Stomach smooth muscle (tissue), 2 donors: ENCODE measurements around the gene SAA2.
"Not testable (repeated sequence)": the region's sequence is repeated elsewhere in the genome, so short reads cannot be mapped to it uniquely, and the experiment has no call there.

ENCODE experiments used
- H3K27ac ChIP-seq: one replicate; pipeline ENCODE4 v1.7.0; 2013; ENCODE audit warnings: mild to moderate bottlenecking, low read length, inconsistent platforms
- H3K27me3 ChIP-seq, 2 donors: one replicate each; pipeline ENCODE4 v1.7.0; 2013; ENCODE audit warnings: low read length in 2 of 2; ENCODE audit not compliant: insufficient read depth in 2 of 2, control insufficient read depth in 1 of 2
- H3K36me3 ChIP-seq, 2 donors: one replicate each; pipeline ENCODE4 v1.7.0; 2013; ENCODE audit warnings: low read length in 2 of 2; ENCODE audit not compliant: control insufficient read depth in 2 of 2, insufficient read depth in 2 of 2
- H3K4me1 ChIP-seq: one replicate; pipeline ENCODE4 v1.7.0; 2013; ENCODE audit warnings: low read length; ENCODE audit not compliant: control insufficient read depth, insufficient read depth
- H3K4me3 ChIP-seq, 2 donors: one replicate each; pipeline ENCODE4 v1.7.0; 2013; ENCODE audit warnings: low read length in 2 of 2
- H3K9ac ChIP-seq, 2 donors: one replicate each; pipeline ENCODE4 v1.7.0; 2013; ENCODE audit warnings: low read length in 2 of 2, mild to moderate bottlenecking in 1 of 2
- H3K9me3 ChIP-seq, 2 donors: one replicate each; pipeline ENCODE4 v1.7.0; 2013; ENCODE audit warnings: low read length in 2 of 2; ENCODE audit not compliant: control insufficient read depth in 2 of 2
- donor health status: healthy.
- donor health status: Pancreatic carcinoma.

Gene SAA2

GRCh38 chr11:18225913-18226312 is 22.6 kb downstream of the SAA2 start:
- Histone ChIP-seq H3K9me3 (no peaks in the 10 kb centered on the region), H3K27me3 (no peaks in the 10 kb centered on the region), H3K9ac (no peak overlapping the region), H3K4me3 (no peak overlapping the region), H3K36me3 (no peaks in the 10 kb centered on the region), H3K27ac (no peak overlapping the region), H3K4me1 (no peaks in the 10 kb centered on the region)

GRCh38 chr11:18223591-18224387 is 24.7 kb downstream of the SAA2 start:
- Histone ChIP-seq H3K36me3 (no peaks in the 10 kb centered on the region), H3K9ac (no peak overlapping the region), H3K4me1 (no peaks in the 10 kb centered on the region)

GRCh38 chr11:18222814-18223421 is 25.6 kb downstream of the SAA2 start:
- Histone ChIP-seq H3K27ac (no peak overlapping the region), H3K4me3 (no peak overlapping the region), H3K9ac (no peak overlapping the region), H3K36me3 (no peaks in the 10 kb centered on the region), H3K9me3 (no peaks in the 10 kb centered on the region), H3K27me3 (no peaks in the 10 kb centered on the region), H3K4me1 (no peaks in the 10 kb centered on the region)

More at GRCh38 chr11:18223591-18224387, 24.7 kb downstream of the SAA2 start:
- Histone ChIP-seq H3K27me3 (no peaks in the 10 kb centered on the region), H3K27ac (no peak overlapping the region), H3K9me3 (no peaks in the 10 kb centered on the region), H3K4me3 (no peak overlapping the region)

GRCh38 chr11:18221274-18221876 is 27.1 kb downstream of the SAA2 start:
- Histone ChIP-seq H3K36me3 (no peaks in the 10 kb centered on the region), H3K4me1 (no peaks in the 10 kb centered on the region), H3K4me3 (no peak overlapping the region), H3K27me3 (no peaks in the 10 kb centered on the region), H3K9me3 (no peaks in the 10 kb centered on the region), H3K27ac (no peak overlapping the region), H3K9ac (no peak overlapping the region)

- no peak overlapping the region for H3K27ac ChIP-seq
- H3K9ac ChIP-seq, result no peak overlapping the region
- H3K4me1 ChIP-seq, result no peaks in the 10 kb centered on the region
- no peaks in the 10 kb centered on the region for H3K9me3 ChIP-seq
- no peaks in the 10 kb centered on the region for H3K36me3 ChIP-seq
- H3K27me3 ChIP-seq, result peaks cover 0 to 7% of the 10 kb centered on the region in 2 donors
- no peak overlapping the region for H3K4me3 ChIP-seq
These were observed 39.4 kb downstream of the SAA2 start for GRCh38 chr11:18209058-18209457.

- no peaks in the 10 kb centered on the region for H3K9me3 ChIP-seq
- H3K36me3 ChIP-seq, result no peaks in the 10 kb centered on the region
- peaks cover 6 to 8% of the 10 kb centered on the region in 2 donors for H3K27me3 ChIP-seq
- H3K27ac ChIP-seq, result no peak overlapping the region
- no peak overlapping the region for H3K4me3 ChIP-seq
- no peaks in the 10 kb centered on the region for H3K4me1 ChIP-seq
- no peak overlapping the region for H3K9ac ChIP-seq
These were observed 43.7 kb downstream of the SAA2 start for GRCh38 chr11:18204771-18205170.

- H3K4me3 ChIP-seq, result no peak overlapping the region
- H3K4me1 ChIP-seq, result no peaks in the 10 kb centered on the region
- no peak overlapping the region for H3K9ac ChIP-seq
- H3K36me3 ChIP-seq, result no peaks in the 10 kb centered on the region
- peaks cover 6 to 8% of the 10 kb centered on the region in 2 donors for H3K27me3 ChIP-seq
- no peaks in the 10 kb centered on the region for H3K9me3 ChIP-seq
- H3K27ac ChIP-seq, result no peak overlapping the region
These were observed 44.2 kb downstream of the SAA2 start for GRCh38 chr11:18204220-18204619.

GRCh38 chr11:18203723-18204122 is 44.7 kb downstream of the SAA2 start:
- no peaks in the 10 kb centered on the region for H3K4me1 ChIP-seq
- H3K27ac ChIP-seq, result no peak overlapping the region
- H3K9ac ChIP-seq, result no peak overlapping the region
- H3K36me3 ChIP-seq, result no peaks in the 10 kb centered on the region
- H3K4me3 ChIP-seq, result no peak overlapping the region
- H3K27me3 ChIP-seq, result peaks cover 6 to 8% of the 10 kb centered on the region in 2 donors
- H3K9me3 ChIP-seq, result no peaks in the 10 kb centered on the region

GRCh38 chr11:18197738-18198137 is 50.7 kb downstream of the SAA2 start:
- not testable (repeated sequence) for H3K4me3 ChIP-seq, H3K27me3 ChIP-seq, H3K4me1 ChIP-seq, H3K27ac ChIP-seq, H3K36me3 ChIP-seq, H3K9me3 ChIP-seq, H3K9ac ChIP-seq

- no peaks in the 10 kb centered on the region for H3K9me3 ChIP-seq
- no peak overlapping the region for H3K4me3 ChIP-seq
- H3K4me1 ChIP-seq, result no peaks in the 10 kb centered on the region
- H3K9ac ChIP-seq, result no peak overlapping the region
- H3K27ac ChIP-seq, result no peak overlapping the region
- no peaks in the 10 kb centered on the region for H3K36me3 ChIP-seq
- no peaks in the 10 kb centered on the region for H3K27me3 ChIP-seq
These were observed 51.9 kb downstream of the SAA2 start for GRCh38 chr11:18196532-18196931.
